ENCODE results near the gene CUBN. TPM values are rescaled to one million over a fixed set of nuclear protein-coding genes. Genes with fewer than 3 reads are reported as not detected.

Gene CUBN
- total and polyA plus RNA-seq, 7 donors, result 0.25 to 2.4 (median 1.1) TPM; not detected in 2

GRCh38 chr10:17073725-17074540 lies 55.7 kb downstream of the CUBN start:
- H3K4me1 ChIP-seq, result peaks cover 0 to 9% (median 4%) of the 10 kb centered on the region in 4 donors
- 95 to 96% methylated on average over 12 of the region's 12 CpGs for WGBS, 2 donors
- no peak overlapping the region for H3K4me3 ChIP-seq
- no peaks in the 10 kb centered on the region for H3K36me3 ChIP-seq
- H3K27ac ChIP-seq, result no peak overlapping the region
- no peaks in the 10 kb centered on the region for H3K27me3 ChIP-seq
- H3K9me3 ChIP-seq, result no peaks in the 10 kb centered on the region
- intact Hi-C loops (cut with DNase I), result no loop called here
- TF ChIP-seq POLR2AphosphoS5 (IDR thresholded peaks at IDR 0.05) (no peak), CTCF (IDR thresholded peaks at IDR 0.05) (no peak), POLR2A (IDR thresholded peaks at IDR 0.05) (no peak), EP300 (IDR thresholded peaks at IDR 0.05) (no peak)
- no peak for DNase-seq

- 91 to 96% methylated on average over 2 of the region's 2 CpGs for WGBS, 2 donors
- Histone ChIP-seq H3K9me3 (no peaks in the 10 kb centered on the region), H3K4me1 (no peaks in the 10 kb centered on the region), H3K27me3 (no peaks in the 10 kb centered on the region), H3K36me3 (no peaks in the 10 kb centered on the region), H3K4me3 (no peak overlapping the region), H3K27ac (no peak overlapping the region)
- TF ChIP-seq POLR2A (IDR thresholded peaks at IDR 0.05), result no peak
- TF ChIP-seq POLR2AphosphoS5 (IDR thresholded peaks at IDR 0.05), result no peak
- TF ChIP-seq EP300 (IDR thresholded peaks at IDR 0.05), result no peak
- TF ChIP-seq CTCF (IDR thresholded peaks at IDR 0.05), result no peak
- no peak for DNase-seq
- intact Hi-C loops (cut with DNase I), result no loop called here
Observed at GRCh38 chr10:17068953-17069352, 60.7 kb downstream of the CUBN start.

- H3K4me3 ChIP-seq, result no peak overlapping the region
- peaks cover 0 to 7% (median 5%) of the 10 kb centered on the region in 4 donors for H3K4me1 ChIP-seq
- intact Hi-C loops (cut with DNase I), result no loop called here
- no peak overlapping the region for H3K27ac ChIP-seq
- H3K27me3 ChIP-seq, result no peaks in the 10 kb centered on the region
- no peaks in the 10 kb centered on the region for H3K9me3 ChIP-seq
- H3K36me3 ChIP-seq, result no peaks in the 10 kb centered on the region
- WGBS, 2 donors, result 51 to 55% methylated on average over 9 of the region's 9 CpGs
- no peak for DNase-seq
- TF ChIP-seq POLR2AphosphoS5 (IDR thresholded peaks at IDR 0.05) (no peak), POLR2A (IDR thresholded peaks at IDR 0.05) (no peak), CTCF (IDR thresholded peaks at IDR 0.05) (no peak), EP300 (IDR thresholded peaks at IDR 0.05) (no peak)
Observed at GRCh38 chr10:17067376-17068264, 62.0 kb downstream of the CUBN start.

- WGBS, 2 donors, result 82 to 90% methylated on average over 3 of the region's 3 CpGs
- no peak for TF ChIP-seq POLR2A (IDR thresholded peaks at IDR 0.05)
- no peak for TF ChIP-seq EP300 (IDR thresholded peaks at IDR 0.05)
- no peak for TF ChIP-seq CTCF (IDR thresholded peaks at IDR 0.05)
- TF ChIP-seq POLR2AphosphoS5 (IDR thresholded peaks at IDR 0.05), result no peak
- intact Hi-C loops (cut with DNase I), result no loop called here
- Histone ChIP-seq H3K36me3 (no peaks in the 10 kb centered on the region), H3K4me1 (peaks cover 0 to 9% (median 7%) of the 10 kb centered on the region in 4 donors), H3K27ac (no peak overlapping the region), H3K27me3 (no peaks in the 10 kb centered on the region), H3K4me3 (no peak overlapping the region), H3K9me3 (no peaks in the 10 kb centered on the region)
- DNase-seq, result no peak
Observed at GRCh38 chr10:17066807-17067206, 62.8 kb downstream of the CUBN start.
